Measurements from ENCODE around the gene FIBP.

The FIBP gene

GRCh38 chr11:65903715-65904114 is 15.4 kb upstream of the FIBP start:
- H3K4me3 ChIP-seq (ENCODE audit: control insufficient read depth, low read depth, low read length) = no peak overlapping the region
- DNase-seq (ENCODE audit: low read depth) = no peak
- TF ChIP-seq CTCF (IDR thresholded peaks at IDR 0.05; ENCODE audit: control insufficient read depth, insufficient read depth, low read depth, low read length, missing control alignments) = no peak

- no peak overlapping the region for H3K4me3 ChIP-seq (ENCODE audit: control insufficient read depth, low read depth, low read length)
- DNase-seq (ENCODE audit: low read depth) = no peak
- TF ChIP-seq CTCF (IDR thresholded peaks at IDR 0.05; ENCODE audit: control insufficient read depth, insufficient read depth, low read depth, low read length, missing control alignments) = no peak
Measured at GRCh38 chr11:65903068-65903481, 14.8 kb upstream of the FIBP start.

- no peak overlapping the region; the same call in 1 of the 2 replicates for H3K4me3 ChIP-seq (ENCODE audit: control insufficient read depth, low read depth, low read length)
- TF ChIP-seq CTCF (IDR thresholded peaks at IDR 0.05; ENCODE audit: control insufficient read depth, insufficient read depth, low read depth, low read length, missing control alignments) = no peak
- no peak for DNase-seq (ENCODE audit: low read depth)
Measured at GRCh38 chr11:65900899-65901180, 12.6 kb upstream of the FIBP start.

GRCh38 chr11:65900125-65900898 is 12.0 kb upstream of the FIBP start, which contains the start of gene FOSL1:
Gene FOSL1, minus strand, starts transcription at chr11:65900388. Its CDS starts 49 bp downstream, at chr11:65900339.
- TF ChIP-seq CTCF (IDR thresholded peaks at IDR 0.05; ENCODE audit: control insufficient read depth, insufficient read depth, low read depth, low read length, missing control alignments) = no peak
- peak; percentile 86 for DNase-seq (ENCODE audit: low read depth)

GRCh38 chr11:65899356-65900124 is 11.3 kb upstream of the FIBP start:
- DNase-seq (ENCODE audit: low read depth) = no peak
- peak overlapping the region; percentile 100 for H3K4me3 ChIP-seq (ENCODE audit: control insufficient read depth, low read depth, low read length)
- TF ChIP-seq CTCF (IDR thresholded peaks at IDR 0.05; ENCODE audit: control insufficient read depth, insufficient read depth, low read depth, low read length, missing control alignments) = no peak

More at GRCh38 chr11:65900125-65900898, 12.0 kb upstream of the FIBP start, which contains the start of gene FOSL1:
- peak within 1 kb of the TSS; percentile 100 for H3K4me3 ChIP-seq (ENCODE audit: control insufficient read depth, low read depth, low read length)

- TF ChIP-seq CTCF (IDR thresholded peaks at IDR 0.05; ENCODE audit: control insufficient read depth, insufficient read depth, low read depth, low read length, missing control alignments) = no peak
- peak overlapping the region; percentile 100 for H3K4me3 ChIP-seq (ENCODE audit: control insufficient read depth, low read depth, low read length)
- DNase-seq (ENCODE audit: low read depth) = no peak
Measured at GRCh38 chr11:65898656-65899355, 10.5 kb upstream of the FIBP start.

All from AG09309 (cell line).